Activated T-cell treated with anti-CD3 and anti-CD28 coated beads, Interleukin-2, amount 50 U/mL, for 48 hours (primary cell): Measurements from ENCODE around the gene BCL2.

Experiments
- DNase-seq, 2 experiments: peaks; one replicate each; pipeline ENCODE4 v3.0.0-alpha.2; 2020

The BCL2 gene

DNA sequence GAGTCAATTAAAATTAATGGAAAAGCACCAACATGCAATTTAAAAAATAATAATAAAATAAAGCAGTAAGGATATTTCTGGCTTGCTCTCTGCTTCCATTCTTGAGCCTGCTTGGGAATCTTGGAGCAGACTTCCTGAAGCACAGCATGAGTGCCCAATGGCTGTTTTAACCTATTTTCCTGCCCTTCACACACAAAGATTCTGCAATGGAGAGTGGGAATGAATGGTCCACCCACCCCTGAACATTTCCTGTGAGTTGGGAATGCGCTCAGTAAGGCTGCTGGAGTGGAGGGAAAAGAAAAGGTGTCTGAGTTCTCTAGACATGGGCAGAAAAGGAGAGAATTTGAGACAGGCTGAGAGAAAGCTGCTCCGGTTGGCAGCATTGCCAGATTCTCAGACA, 140.6 kb downstream of the BCL2 start:
- no peak for DNase-seq

DNA sequence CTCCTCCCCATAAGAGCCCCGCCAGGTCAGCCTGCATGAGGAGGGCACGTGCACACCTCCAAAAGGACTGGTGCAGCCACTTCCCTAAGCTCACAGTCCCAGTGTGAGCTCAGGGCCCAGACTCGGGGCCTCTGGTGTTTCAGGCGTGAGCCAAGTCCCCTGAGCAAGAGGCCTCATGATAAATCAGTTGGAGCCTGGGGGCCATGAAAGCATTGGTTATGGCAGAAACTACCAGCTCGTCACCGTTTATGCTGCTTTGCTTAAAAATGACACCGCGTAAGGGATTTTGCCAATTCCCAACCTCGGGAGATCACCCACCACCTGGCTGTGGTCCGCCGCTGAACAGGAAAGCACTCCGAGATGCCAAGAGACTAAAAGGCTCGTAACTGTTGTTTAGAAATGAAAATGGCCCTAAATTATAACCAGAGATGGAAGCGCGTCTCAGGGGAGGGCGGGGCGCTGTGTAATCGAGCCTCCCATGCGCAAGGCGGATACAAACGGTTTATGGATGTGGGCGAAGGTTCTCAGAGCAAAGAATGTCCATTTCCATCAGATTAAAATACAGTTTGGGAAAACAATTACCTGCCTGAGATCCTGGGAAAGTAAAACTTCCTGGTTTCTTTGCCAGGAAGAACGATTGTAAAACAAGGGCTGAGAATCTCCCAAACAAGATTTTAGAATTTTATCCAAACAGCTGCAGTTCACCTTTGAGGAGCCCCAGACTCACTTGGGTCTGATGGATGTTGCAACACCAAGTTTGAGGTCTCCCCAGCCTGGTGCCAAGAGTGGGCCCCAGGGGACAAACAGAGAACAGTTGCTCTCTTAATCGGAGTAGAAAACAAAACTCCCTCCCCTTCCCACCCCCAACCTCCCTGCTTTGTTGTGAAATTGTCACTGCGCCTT, 141.4 kb downstream of the BCL2 start:
- DNase-seq: no peak

GRCh38 chr18:63177259-63177658, 142.3 kb downstream of the BCL2 start:
- no peak for DNase-seq

DNA sequence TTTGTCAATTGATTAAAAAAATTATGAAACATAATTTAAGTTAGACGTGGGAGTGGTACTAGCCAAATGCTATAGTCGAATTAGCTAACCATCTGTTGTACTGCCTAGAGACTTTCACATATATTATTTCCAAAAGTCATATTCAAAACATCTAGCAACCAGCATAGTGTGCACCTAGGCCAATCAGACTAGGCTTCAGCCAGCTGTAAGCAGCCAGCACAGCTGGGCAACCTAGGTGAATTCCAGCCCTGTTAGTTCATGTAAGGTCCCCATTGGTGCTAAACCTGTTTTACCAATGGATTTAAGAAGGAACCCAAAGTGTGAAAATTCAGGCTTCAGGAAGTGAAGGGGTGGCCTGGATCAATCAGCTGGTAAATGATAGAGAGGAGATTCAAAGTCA, 144.3 kb downstream of the BCL2 start:
- DNase-seq: no peak

DNA sequence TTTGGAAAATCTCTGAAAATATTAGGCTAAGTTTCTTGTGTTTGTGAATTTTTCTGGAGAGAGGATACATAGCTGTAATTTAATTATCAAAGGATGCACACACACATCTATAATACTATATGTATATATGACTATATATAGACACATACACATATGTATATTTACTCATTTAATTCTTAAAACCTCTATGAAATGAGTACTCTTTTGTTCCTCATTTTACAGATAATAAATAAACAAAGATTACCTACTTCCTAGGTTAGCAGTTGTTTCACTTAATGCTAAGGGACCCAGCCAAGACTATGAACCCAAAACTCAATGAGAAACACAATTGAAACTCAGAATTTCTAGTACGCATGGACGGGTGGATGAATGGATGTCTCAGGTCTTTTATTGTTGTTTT, 145.6 kb downstream of the BCL2 start:
- no peak for DNase-seq

DNA sequence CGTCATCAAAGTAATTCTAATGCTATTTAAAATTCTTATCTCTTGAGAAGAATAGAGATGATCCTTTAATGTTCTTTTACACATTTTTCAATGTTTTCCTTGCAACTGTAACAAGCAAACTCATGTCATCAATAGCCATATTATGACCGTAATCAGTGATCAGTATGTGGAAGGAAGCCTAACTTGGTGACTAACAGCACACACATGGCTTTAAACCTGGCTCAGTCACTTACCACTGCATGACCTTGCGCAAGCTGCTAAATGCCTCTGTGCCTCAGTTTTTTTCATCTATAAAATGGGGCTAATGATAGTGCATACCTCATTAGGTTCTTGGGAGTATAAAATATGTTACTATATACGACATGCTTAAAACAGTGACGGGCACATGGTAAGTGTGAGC, 149.7 kb downstream of the BCL2 start:
- DNase-seq: no peak

GRCh38 chr18:63168287-63168686, 151.3 kb downstream of the BCL2 start:
- DNase-seq: no peak

- DNase-seq: no peak
Observed at GRCh38 chr18:63166142-63166541, 153.4 kb downstream of the BCL2 start.

GRCh38 chr18:63164396-63164795, 155.2 kb downstream of the BCL2 start:
- peak in 1 of 2 experiments; percentile 10 for DNase-seq

GRCh38 chr18:63162271-63163014, 157.1 kb downstream of the BCL2 start:
- DNase-seq: peak; percentile 54 to 63

DNA sequence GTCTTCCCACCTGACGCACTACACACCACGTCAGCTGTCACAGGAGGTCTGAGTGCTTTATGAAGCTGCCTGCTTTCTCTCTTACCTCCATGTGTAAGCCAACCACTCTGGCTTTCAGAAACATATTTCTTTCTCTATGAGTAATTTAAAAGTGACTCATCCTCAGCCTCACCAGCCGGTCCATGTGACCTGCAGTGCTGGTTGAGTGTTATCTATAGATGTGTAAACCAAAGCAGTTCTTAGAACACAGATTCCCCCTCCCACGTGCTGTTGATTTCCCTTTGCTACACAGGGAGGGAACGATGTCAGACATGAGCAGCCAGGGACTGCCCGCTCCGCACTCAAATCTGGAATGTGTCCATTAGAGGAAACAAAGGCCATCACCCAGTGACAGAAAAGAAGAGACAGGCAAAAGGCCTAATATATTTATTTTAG, 157.8 kb downstream of the BCL2 start:
- DNase-seq: peak; percentile 81 to 83

DNA sequence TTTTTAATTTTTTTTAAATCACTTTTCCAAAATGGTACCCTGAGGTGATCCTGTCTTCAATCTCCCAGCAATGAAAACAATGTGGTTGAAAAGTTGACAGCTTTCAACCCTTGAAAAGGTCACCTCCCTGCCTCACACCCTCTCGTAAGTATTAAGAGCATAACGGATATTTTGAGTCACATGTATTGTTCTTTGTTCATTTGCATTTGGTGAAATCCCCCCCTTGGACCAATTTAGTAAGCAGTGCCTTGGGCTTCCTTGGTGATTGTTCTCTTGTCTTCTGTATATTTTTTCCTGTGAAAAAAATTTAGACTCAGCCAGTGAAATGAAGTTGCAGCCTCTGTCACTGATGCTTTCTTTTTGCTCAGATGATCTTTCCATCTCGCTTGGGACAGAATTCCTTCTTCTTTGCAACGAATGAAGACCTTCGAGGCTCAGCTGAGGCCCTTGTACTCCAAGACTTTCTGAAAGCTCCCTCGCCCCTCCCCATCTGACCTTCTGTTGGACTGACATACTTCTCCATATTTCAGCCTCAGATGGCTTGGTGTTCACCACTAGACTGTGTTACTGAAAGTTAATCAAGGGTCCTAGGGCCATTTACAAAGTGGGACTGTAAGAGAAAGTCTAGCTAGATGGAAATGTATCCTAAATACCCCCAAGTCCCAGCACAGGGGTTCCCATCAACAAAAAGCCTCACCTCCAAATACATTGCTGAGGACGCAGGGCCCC, 158.4 kb downstream of the BCL2 start:
- peak in 1 of 2 experiments; percentile 64 for DNase-seq

GRCh38 chr18:63160172-63160995, 159.2 kb downstream of the BCL2 start:
- DNase-seq: peak; percentile 48 to 58

DNA sequence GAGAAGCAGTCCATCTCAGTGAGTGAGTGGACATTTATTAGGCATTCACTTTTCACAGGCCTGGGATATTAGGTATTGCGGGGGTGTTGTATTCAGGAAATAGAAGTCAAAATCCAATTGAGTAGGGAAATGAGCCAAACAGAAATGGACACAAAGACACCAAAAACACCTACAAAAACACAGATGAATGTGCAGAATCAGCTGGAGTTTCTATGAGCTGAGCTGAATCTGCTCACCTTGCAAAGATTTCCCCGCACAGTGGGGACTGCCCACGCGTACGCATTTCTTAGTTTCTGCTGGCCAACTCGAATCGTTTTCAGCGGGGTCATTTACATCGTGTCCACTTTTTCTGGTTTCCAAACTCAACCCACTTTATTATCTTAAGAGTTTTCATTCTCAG, 160.0 kb downstream of the BCL2 start:
- peak; percentile 65 to 72 for DNase-seq

- peak; percentile 65 to 73 for DNase-seq
Observed at GRCh38 chr18:63158676-63159291, 160.8 kb downstream of the BCL2 start.

GRCh38 chr18:63158012-63158631, 161.4 kb downstream of the BCL2 start:
- peak; percentile 50 to 52 for DNase-seq

DNA sequence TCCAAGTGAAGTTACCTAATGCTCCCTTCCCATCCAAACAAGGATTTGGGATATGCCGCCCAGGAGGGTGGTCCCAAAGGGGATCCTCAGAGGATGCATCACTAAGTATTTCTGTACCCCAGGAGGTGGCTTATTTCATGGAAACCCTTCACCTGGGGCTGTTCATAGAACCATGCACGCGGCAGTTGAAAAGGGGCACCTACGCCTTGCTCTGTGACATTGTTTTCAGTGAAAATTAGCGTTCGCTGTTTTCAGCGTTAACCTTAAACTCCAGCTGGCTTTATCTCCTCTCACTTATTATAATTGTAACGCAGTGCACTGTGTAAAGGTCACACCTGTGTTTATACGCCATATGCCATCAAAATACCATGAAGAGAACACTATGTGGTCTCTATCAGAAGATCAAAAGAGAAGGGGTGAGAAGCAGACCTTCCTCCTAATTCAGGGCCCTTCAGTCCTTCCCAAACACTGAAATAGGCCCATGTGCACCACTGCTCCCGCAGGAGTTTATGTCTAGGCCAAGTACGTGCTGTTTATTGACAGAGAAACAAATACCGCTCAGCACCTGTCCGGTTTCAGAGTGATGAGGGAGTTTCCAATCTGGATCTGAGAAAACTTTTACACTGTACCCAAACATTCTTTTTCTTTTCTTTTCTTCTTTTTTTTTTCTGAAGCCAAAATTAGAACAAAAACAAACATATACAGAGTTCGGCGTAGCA, 162.1 kb downstream of the BCL2 start:
- DNase-seq: peak; percentile 48 to 51

GRCh38 chr18:63155910-63156773, 163.4 kb downstream of the BCL2 start:
- peak; percentile 45 to 48 for DNase-seq

DNA sequence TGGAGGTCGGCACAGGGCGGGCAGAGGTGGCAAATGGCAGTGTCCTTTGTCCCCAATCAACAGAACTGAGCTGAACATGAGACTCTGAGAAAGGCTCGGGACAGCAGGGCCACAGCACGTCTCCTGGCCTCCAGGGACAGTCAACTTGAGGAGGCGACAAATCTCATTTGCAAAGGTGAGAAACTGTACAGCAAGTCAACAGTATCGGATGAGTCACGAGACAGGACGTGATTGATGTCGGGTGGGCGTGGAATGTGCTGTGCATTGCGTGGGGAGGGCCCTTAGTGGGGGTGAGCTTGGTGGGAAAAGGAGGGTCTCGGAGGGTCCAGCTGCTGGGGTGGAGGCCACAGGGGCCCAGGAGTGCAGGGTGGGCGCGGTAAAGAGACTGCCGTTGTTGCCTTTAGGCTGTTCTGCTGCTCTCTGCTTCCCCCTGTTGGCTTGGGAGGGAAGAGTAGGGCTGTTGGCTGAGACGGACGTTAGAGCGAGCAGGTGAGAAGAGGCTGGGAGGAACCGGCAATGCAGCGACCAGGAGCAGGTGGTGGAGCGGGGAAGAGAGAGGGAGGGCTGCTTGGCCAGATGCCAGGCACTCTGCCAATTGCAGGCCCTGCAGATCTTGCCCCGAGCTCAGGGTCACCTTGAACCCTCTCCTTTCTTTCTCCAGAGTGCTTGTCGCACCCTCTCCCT, 164.3 kb downstream of the BCL2 start:
- DNase-seq: peak; percentile 90 to 91
